ENCODE results near the gene GTPBP1. TPM values are rescaled to one million over a fixed set of nuclear protein-coding genes. Genes with fewer than 3 reads are reported as not detected.

GTPBP1 gene
- total RNA-seq, 1 experiment from 2014 or later: 28.1 TPM

DNA sequence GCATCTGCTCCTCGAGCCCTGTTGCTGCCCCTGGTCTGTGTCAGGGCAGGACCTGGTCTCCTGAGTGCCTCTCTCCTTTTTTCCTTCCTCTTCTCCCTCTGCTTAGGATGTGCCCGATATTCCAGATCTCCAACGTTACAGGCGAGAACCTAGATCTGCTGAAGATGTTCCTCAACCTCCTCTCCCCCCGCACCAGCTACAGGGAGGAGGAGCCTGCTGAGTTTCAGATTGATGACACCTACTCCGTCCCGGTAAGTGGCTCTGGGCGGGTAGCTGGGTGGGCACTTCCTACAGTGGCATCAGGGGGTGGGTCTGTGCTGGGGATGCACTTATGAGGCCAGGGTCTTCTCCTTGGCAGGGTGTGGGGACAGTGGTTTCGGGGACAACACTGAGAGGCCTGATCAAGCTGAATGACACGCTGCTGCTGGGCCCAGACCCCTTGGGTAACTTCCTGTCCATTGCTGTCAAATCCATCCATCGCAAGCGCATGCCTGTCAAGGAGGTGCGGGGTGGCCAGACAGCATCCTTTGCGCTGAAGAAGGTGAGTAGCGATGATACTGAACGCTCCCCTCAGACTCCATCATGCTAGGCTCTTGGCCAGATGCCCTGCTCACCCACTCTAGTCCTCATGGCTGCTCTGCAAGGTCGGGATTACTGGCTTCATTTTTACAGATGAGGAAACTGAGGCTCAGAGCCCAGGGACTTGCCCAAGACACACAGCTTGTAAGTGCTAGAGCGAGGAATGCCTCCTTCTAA, 20.3 kb downstream of the GTPBP1 start:
- H3K36me3 ChIP-seq: peaks cover 39% of the 10 kb centered on the region
- no peak overlapping the region for H3K27ac ChIP-seq

DNA sequence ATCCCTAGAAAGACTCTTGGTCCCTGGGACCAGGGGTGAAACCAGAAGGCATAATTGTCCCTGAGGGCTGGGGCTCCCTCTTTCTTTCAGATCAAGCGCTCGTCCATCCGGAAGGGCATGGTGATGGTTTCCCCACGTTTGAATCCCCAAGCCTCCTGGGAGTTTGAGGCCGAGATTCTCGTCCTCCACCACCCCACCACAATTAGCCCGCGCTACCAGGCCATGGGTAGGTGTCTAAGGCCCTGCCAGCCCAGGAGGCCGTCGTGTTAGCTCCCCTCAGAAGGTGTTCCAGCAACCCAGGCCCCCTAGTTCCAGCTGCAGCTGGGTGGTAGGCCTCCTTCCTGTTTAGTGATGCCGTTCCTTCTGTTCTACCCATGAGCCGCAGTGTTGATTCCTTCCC, 21.4 kb downstream of the GTPBP1 start:
- H3K4me1 ChIP-seq: no peaks in the 10 kb centered on the region
- H3K27me3 ChIP-seq: no peaks in the 10 kb centered on the region
- no peak overlapping the region for H3K27ac ChIP-seq
- no peak for DNase-seq
- no peak overlapping the region for H3K4me3 ChIP-seq
- H3K9me3 ChIP-seq (replicated peaks): no peaks in the 10 kb centered on the region
- H3K36me3 ChIP-seq: peaks cover 41% of the 10 kb centered on the region

More for the DNA sequence above, 20.3 kb downstream of the GTPBP1 start:
- no peaks in the 10 kb centered on the region for H3K9me3 ChIP-seq (replicated peaks)
- DNase-seq: no peak
- H3K27me3 ChIP-seq: no peaks in the 10 kb centered on the region
- no peak overlapping the region for H3K4me3 ChIP-seq
- H3K4me1 ChIP-seq: no peaks in the 10 kb centered on the region

DNA sequence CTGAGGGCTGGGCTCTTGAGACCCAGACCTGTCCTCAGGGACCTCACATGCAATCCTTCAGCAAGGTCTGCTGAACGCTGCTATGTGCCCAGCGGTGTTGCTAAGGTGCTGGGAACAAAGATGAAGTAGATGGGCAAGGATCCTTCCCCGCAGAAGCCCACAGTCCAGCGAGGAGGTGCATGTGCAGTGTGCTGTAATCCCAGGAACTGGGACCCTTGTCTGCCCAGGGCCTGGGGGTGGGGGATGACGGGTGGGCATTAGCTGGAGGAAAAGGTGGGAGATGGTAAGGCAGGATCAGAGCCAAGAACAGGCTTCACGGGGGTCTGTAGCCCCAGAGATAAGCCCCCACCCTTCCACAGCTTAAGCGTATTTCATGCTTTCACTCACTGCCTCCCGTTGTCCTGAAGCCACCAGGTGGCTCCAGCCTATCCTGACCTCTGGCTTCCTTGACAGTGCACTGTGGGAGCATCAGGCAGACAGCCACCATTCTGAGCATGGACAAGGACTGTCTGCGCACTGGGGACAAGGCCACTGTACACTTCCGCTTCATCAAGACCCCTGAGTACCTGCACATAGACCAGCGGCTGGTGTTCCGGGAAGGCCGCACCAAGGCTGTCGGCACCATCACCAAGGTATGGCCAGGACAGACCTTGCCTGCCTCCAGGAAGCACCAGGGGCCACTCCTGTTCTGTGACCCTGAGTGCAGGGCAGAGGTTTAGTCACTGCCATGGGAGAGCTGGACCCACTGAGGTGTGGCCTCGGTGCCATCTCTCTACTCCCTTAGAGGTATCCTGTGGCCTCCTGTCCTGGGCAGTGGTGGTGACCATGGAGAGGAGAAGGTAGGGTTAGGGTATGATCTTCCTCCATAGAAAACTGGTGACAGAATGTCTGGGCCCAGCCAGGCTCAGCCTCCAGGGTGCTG, 22.0 kb downstream of the GTPBP1 start:
- Histone ChIP-seq H3K27ac (no peak overlapping the region), H3K36me3 (peaks cover 38% of the 10 kb centered on the region), H3K27me3 (no peaks in the 10 kb centered on the region), H3K4me1 (no peaks in the 10 kb centered on the region), H3K4me3 (no peak overlapping the region), H3K9me3 (replicated peaks) (no peaks in the 10 kb centered on the region)
- DNase-seq: no peak

DNA sequence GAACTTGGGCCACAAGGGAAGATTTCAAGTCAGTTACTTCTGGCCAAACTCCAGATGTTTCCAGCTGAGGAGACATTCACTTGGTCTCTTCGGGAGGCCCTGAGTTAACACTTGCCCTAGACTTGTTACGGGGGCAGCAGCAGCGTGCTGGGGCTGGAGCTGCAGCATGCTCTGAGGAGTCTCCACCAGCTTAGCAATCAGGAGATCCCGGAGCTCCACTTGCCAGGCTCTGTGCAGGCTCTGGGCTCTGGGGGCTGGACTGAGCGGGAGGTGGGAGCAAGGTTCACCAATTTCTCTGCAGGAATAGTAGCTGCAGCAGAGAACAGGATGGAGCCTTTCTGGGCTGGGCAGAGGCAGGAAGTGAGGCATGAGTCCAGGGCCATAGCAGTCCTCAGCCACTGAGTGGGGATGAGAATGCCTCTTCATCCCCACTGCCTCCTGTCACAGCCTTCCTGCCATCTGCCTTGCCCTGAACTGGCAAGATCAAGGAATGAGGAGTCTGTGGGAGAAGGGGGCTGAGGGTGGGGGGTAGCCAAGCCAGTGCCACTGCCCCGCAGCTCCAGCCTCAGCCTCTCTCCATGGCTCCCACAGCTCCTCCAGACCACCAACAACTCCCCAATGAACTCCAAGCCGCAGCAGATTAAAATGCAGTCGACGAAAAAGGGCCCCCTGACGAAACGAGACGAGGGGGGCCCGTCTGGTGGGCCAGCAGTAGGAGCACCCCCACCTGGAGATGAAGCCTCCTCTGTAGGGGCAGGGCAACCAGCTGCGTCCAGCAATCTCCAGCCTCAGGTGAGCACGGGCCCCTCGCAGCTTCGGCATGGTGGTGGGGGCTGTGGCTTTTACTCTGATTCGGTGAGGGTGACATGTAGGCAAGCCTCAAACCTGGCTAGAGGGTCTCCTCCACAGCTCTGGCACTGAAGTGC, 23.4 kb downstream of the GTPBP1 start:
- Histone ChIP-seq H3K27me3 (no peaks in the 10 kb centered on the region), H3K9me3 (replicated peaks) (no peaks in the 10 kb centered on the region), H3K36me3 (peaks cover 35% of the 10 kb centered on the region), H3K4me3 (no peak overlapping the region), H3K4me1 (no peaks in the 10 kb centered on the region; the same call in 1 of the 2 replicates), H3K27ac (no peak overlapping the region)
- DNase-seq: no peak

DNA sequence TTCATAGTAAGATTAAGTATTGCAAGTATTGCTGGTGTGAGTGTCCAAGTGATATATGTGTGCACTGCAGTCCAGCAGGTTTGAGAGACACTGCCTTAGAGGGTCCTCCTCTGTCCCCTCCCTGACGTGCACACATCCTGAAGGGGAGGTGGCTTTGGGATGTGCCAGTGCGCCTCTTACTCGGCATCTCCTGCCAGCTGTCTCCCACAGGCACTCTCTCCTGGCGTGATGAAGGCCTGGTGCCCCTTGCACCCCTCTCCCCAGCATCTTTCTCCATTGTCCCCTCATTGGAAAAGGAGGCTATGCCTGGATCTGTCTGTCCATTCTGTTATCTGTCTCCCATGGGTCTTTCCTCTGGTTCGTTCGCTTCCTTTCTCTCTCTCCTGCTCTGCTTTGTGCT, 24.2 kb downstream of the GTPBP1 start:
- no peak overlapping the region for H3K27ac ChIP-seq
- DNase-seq: no peak
- H3K9me3 ChIP-seq (replicated peaks): no peaks in the 10 kb centered on the region
- no peak overlapping the region for H3K4me3 ChIP-seq
- H3K36me3 ChIP-seq: peaks cover 35% of the 10 kb centered on the region
- no peaks in the 10 kb centered on the region for H3K27me3 ChIP-seq
- no peaks in the 10 kb centered on the region; the same call in 1 of the 2 replicates for H3K4me1 ChIP-seq

DNA sequence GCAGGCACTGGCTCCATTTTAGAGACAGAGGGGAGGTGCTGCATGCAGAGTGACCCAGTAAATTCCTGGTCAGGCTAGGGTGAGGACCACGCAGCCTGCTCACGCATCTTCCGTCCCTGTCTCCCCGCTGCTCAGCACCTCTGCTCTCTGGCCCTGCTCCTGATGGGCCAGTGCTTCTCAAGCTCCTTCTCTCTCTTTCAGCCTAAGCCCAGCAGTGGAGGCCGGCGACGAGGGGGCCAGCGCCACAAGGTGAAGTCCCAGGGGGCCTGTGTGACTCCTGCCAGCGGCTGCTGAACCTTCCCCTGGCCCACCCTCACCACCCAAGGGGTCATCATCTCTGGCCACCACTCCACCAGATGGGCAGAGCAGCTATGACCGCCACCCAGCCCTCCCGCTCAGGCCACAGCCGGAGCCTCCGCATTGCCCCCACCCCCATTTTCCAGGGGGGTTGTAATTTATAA, 24.7 kb downstream of the GTPBP1 start:
- no peaks in the 10 kb centered on the region; the same call in 1 of the 2 replicates for H3K4me1 ChIP-seq
- H3K27me3 ChIP-seq: no peaks in the 10 kb centered on the region
- no peak for DNase-seq
- no peak overlapping the region for H3K27ac ChIP-seq
- peaks cover 35% of the 10 kb centered on the region for H3K36me3 ChIP-seq
- no peaks in the 10 kb centered on the region for H3K9me3 ChIP-seq (replicated peaks)
- H3K4me3 ChIP-seq: no peak overlapping the region

DNA sequence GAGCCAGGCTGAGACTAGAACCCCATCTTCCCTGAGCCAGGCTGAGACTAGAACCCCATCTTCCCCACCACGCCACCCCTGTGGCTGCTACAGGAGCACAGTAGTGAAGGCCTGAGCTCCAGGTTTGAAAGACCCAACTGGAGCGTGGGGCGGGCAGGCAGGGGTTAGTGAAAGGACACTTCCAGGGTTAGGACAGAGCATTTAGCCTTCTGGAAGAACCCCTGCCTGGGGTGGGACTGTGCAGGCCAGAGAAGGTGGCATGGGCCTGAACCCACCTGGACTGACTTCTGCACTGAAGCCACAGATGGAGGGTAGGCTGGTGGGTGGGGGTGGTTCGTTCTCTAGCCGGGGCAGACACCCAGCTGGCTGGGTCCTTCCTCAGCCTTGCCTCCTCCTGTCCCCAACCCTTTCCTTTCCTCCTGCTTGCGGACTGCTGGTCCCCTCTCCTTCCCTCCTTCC, 26.0 kb downstream of the GTPBP1 start:
- no peak for DNase-seq
- H3K9me3 ChIP-seq (replicated peaks): no peaks in the 10 kb centered on the region
- no peaks in the 10 kb centered on the region for H3K27me3 ChIP-seq
- H3K27ac ChIP-seq: no peak overlapping the region
- H3K4me3 ChIP-seq: no peak overlapping the region
- H3K36me3 ChIP-seq: peaks cover 32% of the 10 kb centered on the region
- no peaks in the 10 kb centered on the region; the same call in 1 of the 2 replicates for H3K4me1 ChIP-seq

DNA sequence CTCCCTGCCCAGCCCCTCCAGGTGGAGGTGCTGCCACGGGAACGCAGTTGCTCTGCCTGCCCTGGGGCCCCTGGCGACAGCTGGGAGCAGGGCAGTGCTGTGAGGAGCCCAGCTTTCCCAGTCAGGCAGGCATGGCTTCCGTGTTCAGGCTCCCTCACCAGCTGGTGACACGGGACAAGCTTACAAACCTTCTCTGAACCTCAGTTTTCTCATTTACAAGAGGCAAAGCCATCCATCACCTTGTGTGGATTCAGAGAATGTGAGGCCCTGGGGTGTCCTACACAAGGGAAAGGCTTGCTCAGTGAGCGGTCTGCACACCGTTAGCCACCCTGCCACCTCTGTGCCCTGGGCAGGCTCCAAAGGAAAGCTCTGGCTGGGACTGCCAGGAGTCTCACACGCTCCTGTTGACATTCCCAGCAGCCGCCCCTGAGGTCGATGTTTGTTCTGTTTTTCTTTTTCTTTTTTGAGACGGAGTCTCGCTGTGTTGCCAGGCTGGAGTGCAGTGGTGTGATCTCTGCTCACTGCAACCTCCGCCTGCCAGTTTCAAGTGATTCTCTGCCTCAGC, 26.6 kb downstream of the GTPBP1 start:
- Histone ChIP-seq H3K27ac (no peak overlapping the region), H3K4me3 (no peak overlapping the region), H3K36me3 (peaks cover 38% of the 10 kb centered on the region), H3K27me3 (no peaks in the 10 kb centered on the region), H3K4me1 (no peaks in the 10 kb centered on the region; the same call in 1 of the 2 replicates), H3K9me3 (replicated peaks) (no peaks in the 10 kb centered on the region)
- peak in 1 of 2 experiments; percentile 17 for DNase-seq

DNA sequence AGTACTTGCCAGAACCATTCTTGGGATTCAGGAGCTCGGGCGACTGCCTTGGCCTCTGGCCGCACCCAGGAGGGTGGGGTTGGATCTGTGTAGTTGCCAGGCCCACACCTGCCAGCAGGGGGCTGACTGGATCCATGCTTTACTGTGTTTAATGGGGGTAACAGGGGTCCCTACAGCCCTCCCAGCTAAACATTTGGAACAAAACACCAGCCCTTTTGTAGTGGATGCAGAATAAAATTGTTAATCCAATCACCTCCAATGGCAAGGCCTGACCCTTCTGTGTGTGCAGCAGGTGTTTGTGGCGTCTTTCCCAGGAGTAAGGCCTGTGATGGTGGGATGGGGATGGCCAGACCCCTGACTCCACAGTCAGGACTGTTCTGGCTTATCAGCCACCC, 27.6 kb downstream of the GTPBP1 start:
- Histone ChIP-seq H3K4me3 (no peak overlapping the region), H3K9me3 (replicated peaks) (no peaks in the 10 kb centered on the region), H3K4me1 (no peaks in the 10 kb centered on the region; the same call in 1 of the 2 replicates), H3K27me3 (no peaks in the 10 kb centered on the region), H3K27ac (no peak overlapping the region), H3K36me3 (peaks cover 37% of the 10 kb centered on the region)
- peak; percentile 38 to 60 for DNase-seq

DNA sequence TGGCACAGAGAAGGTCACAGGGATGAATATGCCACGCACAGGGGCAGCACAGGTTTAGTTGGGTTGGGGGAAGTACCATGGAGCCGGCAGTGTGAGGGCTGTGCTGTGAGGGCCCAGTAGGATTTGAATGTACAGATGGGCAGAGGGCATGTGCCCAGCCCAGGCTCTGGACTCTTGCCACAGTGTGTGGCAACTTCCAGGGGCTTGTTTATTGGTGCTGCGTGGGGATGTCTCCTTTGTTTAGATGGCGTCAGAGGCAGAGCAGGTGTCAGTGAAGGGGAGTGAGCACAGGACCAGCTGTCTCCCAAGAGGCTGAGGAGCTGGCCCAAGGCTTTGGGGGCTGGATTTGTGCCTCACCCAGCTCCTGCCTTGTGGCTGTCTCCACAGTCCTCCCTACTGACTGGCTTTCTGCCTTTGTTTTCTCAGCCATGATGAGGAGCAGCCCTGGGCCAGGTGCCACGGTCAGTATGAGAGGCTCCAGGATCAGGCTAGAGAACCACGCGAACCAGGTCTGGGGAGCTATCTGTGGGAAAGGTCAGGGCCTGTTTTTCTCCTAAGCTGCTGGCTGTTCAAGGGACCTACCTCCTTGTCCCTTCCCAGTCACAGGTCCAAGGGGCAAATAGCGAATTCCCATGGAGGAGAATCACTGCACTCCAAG, 28.1 kb downstream of the GTPBP1 start:
- Histone ChIP-seq H3K36me3 (peaks cover 39% of the 10 kb centered on the region), H3K27ac (no peak overlapping the region), H3K9me3 (replicated peaks) (no peaks in the 10 kb centered on the region), H3K4me1 (no peaks in the 10 kb centered on the region; the same call in 1 of the 2 replicates), H3K4me3 (no peak overlapping the region), H3K27me3 (no peaks in the 10 kb centered on the region)
- peak; percentile 36 to 50 for DNase-seq

DNA sequence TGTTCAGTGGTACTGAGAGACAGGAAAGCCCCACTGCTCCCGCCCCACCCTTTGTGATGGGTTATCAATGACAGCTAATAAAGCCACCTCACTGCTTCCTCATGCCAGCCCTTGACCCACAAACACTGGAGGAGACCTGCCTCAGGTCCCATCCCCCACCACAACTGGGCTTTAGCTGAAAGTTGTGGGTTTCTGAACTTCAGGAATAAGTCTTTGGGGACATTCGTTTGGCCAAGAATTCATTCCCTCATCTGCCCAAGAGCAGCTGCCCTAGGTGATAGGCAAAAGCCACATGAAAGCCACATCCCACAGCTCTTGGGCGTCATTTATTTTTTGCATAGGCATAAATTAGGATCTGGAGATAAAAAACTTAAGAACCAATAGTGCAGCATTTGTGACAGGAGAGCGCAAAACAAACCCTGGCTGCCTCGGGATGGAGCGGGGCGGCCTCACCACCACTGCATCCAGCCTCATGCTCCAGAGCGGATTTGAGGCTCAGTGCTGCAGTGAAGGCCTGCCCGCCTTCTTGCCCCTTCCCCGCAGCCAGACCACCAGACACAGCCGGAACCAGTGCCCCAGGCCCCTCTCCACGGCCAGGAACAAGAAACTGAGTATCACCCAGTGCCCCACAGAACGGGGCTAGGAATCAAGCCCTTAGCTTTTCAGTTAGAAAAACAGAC, 28.8 kb downstream of the GTPBP1 start:
- Histone ChIP-seq H3K27ac (no peak overlapping the region), H3K36me3 (peaks cover 38% of the 10 kb centered on the region), H3K4me1 (no peaks in the 10 kb centered on the region; the same call in 1 of the 2 replicates), H3K27me3 (no peaks in the 10 kb centered on the region), H3K9me3 (replicated peaks) (no peaks in the 10 kb centered on the region), H3K4me3 (no peak overlapping the region)
- no peak for DNase-seq

DNA sequence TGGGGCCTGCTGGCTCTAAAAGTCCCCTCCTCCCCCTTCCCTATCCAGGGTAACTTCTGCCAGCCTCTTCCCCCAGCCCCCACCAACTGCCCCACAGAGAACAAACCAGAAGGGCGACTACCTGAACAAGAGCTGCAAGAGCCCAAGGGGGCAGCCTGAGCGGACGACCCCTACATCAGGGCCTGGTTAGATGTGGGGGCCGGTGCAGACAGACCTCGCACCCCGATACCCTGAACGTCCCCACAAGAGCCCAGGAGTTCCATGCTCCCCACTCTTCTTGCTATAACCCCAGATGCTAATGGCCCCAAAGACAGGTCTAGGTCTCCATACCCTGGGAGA, 29.4 kb downstream of the GTPBP1 start:
- Histone ChIP-seq H3K4me1 (no peaks in the 10 kb centered on the region; the same call in 1 of the 2 replicates), H3K27ac (no peak overlapping the region)

More for the DNA sequence above, 29.4 kb downstream of the GTPBP1 start:
- Histone ChIP-seq H3K9me3 (replicated peaks) (no peaks in the 10 kb centered on the region), H3K4me3 (no peak overlapping the region), H3K27me3 (no peaks in the 10 kb centered on the region), H3K36me3 (peaks cover 38% of the 10 kb centered on the region)
- DNase-seq: no peak

Data from SJCRH30 (cell line).